ENCODE measurements around the gene MAPK11.

- TF ChIP-seq CTCF (conservative IDR thresholded peaks at IDR 0.05 in 1 of 2, IDR thresholded peaks at IDR 0.05 in 1 of 2; ENCODE audit: low read depth in 1 of 2, low read length in 2 of 2), result no peak
- TF ChIP-seq EZH2 (IDR thresholded peaks at IDR 0.05; ENCODE audit: low read length, missing control alignments), result no peak
These were observed 22.4 kb downstream of the MAPK11 start for GRCh38 chr22:50247748-50248147.

Measured in fibroblast of lung (primary cell).